GM18526 (cell line): Measurements from ENCODE around the gene KRTAP16-1.

ENCODE experiments used
- POLR2A ChIP-seq: IDR thresholded peaks from 3 replicates; pipeline ENCODE4 v1.6.1; 2011; ENCODE audit not compliant: insufficient read length; ENCODE audit errors: extremely low read depth

KRTAP16-1 gene

GRCh38 chr17:41334385-41335305, 25.5 kb upstream of the KRTAP16-1 start:
- no peak for TF ChIP-seq POLR2A

DNA sequence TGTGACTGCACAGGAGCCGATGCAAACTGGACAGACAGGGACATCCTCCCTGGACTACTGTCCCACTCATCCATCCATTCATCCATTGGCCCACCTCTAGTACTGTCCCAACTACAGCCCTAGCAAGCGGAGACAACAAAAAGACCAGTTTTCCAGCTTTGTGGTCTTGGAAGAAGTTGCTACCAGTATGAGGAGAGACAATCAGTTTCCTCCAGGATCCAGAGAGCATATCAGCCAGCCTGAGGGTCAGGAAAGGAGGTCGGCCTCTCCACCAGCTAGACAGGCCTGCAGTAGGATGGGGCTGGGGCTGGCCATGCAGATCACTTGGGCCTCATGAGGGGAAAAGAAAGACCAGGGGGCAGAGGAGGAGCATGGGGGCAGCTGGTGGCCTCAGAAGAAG, 24.7 kb upstream of the KRTAP16-1 start:
- TF ChIP-seq POLR2A: no peak

DNA sequence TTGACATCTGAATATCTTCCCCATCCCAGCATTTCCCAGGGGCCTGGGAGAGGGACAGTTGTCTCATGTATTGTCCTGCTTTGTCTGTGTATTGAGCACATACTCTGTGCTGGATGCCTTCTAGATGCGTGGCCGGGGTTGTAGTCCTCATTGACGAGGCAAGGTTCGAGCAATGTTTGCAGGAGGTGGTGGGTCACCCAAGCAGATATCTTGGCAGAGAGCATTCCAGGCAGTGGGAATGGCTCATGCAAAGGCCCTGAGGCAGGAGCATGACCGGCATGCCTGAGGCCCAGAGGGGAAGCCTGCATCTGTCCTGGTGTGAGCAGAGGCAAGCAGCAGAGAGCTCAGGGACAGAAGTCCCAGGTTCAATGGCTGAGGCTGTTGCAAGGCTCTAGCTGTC, 24.0 kb upstream of the KRTAP16-1 start:
- no peak for TF ChIP-seq POLR2A

GRCh38 chr17:41332239-41332638, 23.1 kb upstream of the KRTAP16-1 start:
- TF ChIP-seq POLR2A: no peak

DNA sequence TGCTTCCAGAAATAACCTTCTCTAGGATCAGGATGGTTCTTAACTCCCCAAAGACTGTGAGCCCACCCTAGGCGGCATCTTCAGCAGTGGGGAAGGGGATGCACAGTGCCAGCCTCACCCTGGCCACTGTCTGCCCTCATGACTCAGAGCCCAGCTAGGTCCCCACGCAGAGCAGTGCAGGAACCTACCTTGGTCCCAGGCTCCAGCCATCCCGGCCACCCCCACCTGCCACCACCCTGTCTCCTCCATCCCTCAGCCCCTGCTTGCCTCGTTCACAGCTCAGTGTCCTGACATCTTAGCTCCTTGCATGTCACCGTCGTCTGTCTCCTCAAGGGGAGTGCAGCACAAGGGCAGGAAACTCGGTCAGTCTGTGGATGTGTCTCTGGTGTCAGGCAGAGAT, 22.5 kb upstream of the KRTAP16-1 start:
- no peak for TF ChIP-seq POLR2A

GRCh38 chr17:41329279-41329948, 20.3 kb upstream of the KRTAP16-1 start:
- TF ChIP-seq POLR2A: no peak

DNA sequence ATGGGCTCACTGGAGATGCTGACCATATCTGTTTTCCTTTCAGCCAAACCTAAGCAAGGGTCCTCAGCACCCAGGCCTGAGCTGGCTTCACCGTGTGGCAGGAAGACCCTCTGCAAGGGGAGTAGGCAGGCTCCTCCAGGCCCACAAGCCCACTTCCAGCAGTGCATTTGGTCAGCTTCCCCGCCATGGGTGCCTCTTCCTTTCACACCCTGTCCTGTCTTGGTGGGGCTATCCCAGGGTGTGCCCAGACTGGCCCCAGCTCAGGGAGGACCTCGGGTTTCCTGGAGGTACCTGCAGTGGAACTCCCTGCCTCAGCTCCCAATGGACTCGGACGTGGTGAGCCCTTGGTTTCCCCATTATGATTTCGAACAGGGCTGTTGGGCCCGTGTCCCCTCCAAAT, 19.1 kb upstream of the KRTAP16-1 start:
- TF ChIP-seq POLR2A: no peak

DNA sequence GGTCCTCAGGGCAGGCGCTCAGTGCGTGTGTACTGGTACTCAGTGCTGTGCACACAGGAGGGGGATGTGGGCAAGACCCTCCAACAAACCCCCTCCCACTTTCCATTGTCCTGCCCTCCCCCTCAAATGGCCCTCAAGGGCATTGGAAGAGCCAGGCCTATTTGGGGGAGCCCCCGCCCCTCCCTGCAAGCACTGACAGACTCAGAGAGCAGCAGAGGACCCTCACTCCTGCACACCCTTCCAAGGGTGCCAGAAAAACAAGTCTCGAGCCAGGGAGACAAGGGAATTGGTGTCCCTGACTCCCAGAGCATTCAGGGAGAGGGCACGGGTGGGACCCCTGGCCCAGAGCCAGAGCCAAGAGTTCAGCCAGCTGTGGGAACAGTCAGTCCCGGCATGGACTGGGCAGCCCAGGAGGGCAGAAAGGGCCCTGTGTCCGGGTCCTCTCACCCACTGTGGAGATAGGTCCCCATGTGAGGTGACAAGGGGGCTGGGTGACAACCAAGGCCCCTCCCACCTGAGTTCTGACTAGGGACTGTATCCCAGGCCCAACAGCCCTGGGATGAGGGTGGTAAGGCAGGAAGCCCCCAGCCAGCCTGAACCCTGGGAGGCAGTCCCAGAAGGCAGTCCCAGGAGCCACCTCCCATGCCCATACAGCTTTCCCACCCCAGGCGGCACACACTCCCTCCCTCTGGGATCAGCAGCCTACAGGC, 18.5 kb upstream of the KRTAP16-1 start:
- TF ChIP-seq POLR2A: no peak

- TF ChIP-seq POLR2A: no peak
Measured at GRCh38 chr17:41326173-41327145, 17.4 kb upstream of the KRTAP16-1 start.

DNA sequence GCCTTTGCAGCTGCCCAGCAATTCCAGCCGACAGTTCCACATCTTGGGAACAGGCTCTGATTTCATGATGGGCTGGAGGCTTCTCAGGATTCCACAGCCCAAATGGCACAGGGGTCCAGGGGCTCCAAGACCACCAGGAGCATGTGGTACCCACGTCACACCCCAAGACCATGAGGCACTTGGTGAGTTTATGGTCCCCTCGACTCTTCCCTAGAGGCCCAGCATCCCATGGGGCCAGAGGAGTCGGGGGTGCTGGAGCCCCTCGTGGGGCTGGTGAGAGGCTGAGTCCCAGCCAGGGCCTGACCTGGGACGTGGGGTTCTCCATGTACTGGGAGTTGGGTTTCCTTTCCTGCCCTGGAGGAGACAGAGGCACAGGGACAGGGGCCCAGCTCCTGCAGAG, 16.5 kb upstream of the KRTAP16-1 start:
- no peak for TF ChIP-seq POLR2A

- TF ChIP-seq POLR2A: no peak
Measured at GRCh38 chr17:41325126-41325525, 16.0 kb upstream of the KRTAP16-1 start.

- no peak for TF ChIP-seq POLR2A
Measured at GRCh38 chr17:41324180-41325075, 15.3 kb upstream of the KRTAP16-1 start.
